ENCODE results near the gene PLEKHM3. TPM values are rescaled to one million over a fixed set of nuclear protein-coding genes. Genes with fewer than 3 reads are reported as not detected.
"Not testable (repeated sequence)": the region's sequence is repeated elsewhere in the genome, so short reads cannot be mapped to it uniquely, and the experiment has no call there.

The PLEKHM3 gene
- total RNA-seq, 1 donor from 2014 or later = 2.5 TPM

DNA sequence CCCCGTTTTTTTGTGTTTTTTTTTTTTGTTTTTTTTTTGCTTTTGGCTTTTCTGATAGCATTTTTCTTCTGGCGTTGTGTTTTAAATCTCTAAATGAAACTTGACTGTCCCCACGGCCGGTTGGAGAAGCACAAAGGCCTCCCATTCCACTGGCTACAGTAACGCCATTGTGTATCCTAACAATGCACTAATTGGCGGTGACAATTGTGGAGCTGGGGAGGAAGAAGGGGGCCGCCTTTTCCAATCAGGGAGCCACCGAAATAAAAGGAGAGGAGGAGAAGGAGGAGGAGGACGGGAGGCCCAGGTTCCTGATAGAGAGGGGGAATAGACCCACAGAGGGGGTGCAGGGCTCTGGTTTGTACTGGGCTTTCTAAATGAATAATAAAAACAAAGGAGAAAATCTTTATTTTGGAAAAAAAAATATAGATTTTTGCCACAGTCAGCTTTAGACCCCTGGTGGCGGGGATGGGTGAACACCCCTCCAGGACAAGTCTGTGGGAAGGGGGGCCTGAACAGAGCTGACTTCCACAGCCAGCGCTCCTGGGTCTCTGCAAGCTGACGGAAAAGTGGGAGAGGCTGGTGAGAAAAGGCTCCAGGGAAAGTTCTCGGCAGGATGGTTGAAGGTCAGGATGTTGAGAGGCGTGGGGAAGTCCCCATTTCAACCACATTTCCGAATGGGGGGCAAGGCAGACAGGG lies 212.0 kb downstream of the PLEKHM3 start:
- no peak overlapping the region for H3K4me3 ChIP-seq (ENCODE audit: low read depth, low read length)
- no peak for DNase-seq (ENCODE audit: low read depth)
- TF ChIP-seq, protein P1, sequence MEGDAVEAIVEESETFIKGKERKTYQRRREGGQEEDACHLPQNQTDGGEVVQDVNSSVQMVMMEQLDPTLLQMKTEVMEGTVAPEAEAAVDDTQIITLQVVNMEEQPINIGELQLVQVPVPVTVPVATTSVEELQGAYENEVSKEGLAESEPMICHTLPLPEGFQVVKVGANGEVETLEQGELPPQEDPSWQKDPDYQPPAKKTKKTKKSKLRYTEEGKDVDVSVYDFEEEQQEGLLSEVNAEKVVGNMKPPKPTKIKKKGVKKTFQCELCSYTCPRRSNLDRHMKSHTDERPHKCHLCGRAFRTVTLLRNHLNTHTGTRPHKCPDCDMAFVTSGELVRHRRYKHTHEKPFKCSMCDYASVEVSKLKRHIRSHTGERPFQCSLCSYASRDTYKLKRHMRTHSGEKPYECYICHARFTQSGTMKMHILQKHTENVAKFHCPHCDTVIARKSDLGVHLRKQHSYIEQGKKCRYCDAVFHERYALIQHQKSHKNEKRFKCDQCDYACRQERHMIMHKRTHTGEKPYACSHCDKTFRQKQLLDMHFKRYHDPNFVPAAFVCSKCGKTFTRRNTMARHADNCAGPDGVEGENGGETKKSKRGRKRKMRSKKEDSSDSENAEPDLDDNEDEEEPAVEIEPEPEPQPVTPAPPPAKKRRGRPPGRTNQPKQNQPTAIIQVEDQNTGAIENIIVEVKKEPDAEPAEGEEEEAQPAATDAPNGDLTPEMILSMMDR (conservative IDR thresholded peaks at IDR 0.05; ENCODE audit: low read depth, low read length) = no peak

DNA sequence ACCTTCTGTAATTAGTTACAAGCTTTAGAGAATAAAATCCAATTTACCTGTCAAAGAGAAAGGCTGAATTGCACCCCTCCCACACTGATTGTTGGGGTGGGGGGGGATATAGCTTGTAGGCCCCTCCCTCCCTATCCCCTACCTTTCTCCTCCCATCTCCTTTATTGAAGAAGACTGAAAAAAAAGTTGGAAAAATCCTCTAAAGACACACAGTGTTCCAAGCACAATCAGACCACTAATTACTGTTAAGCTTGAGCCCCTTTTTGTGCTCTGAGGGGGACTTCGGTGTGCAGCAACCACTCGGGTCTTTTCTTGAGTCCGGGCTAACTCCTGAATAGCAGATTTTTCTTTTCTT lies 212.6 kb downstream of the PLEKHM3 start:
- DNase-seq (ENCODE audit: low read depth) = no peak
- no peak overlapping the region for H3K4me3 ChIP-seq (ENCODE audit: low read depth, low read length)
- TF ChIP-seq, protein P1 (conservative IDR thresholded peaks at IDR 0.05; ENCODE audit: low read depth, low read length) = no peak

DNA sequence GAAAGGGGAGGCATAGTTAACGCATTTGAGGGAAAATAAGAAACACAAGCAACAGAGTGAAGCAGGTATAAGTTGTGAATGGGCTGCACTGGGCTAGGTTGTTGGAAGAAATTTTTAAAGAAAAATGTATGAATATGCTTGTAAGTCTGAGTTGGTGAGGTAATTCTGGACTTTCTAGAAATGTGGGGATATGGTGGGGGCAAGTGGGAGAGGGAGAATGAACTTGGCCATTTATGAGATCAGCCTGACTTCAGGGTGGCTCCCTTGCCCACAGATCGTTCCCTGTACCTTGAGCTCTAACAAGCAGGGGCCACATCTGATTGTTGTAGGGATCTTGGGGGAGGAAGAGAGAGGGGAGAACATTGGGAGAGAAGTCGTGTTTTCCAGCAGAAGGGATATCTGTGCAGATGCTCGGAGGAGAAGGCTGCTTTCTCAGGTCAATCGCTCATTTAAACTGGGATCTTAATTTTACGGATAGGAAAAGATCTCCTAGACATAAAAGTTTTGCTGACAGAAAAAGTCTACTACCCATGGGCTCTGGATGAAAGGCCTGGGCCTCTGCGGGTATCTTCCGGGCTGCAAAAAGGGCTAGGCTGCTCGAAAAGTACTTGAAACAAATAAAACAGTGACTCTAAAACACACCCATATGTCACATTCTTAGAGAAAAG lies 213.1 kb downstream of the PLEKHM3 start:
- TF ChIP-seq, protein P1 (conservative IDR thresholded peaks at IDR 0.05; ENCODE audit: low read depth, low read length) = no peak
- H3K4me3 ChIP-seq (ENCODE audit: low read depth, low read length) = no peak overlapping the region
- no peak for DNase-seq (ENCODE audit: low read depth)

DNA sequence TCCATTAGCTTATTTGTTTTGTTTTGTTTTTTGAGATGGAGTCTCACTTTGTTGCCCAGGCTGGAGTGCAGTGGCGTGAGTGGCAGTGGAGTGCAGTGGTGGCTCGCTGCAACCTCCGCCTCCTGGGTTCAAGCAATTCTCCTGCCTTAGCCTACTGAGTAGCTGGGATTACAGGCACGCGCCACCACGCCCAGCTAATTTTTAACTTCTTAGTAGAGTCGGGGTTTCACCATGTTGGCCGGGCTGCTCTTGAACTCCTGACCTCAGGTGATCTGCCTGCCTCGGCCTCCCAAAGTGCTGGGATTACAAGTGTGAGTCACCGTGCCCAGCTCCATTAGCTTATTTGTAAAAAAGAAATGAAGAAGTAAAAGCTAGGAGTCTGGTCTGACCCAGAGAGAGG lies 213.7 kb downstream of the PLEKHM3 start:
- not testable (repeated sequence) for DNase-seq (ENCODE audit: low read depth); H3K4me3 ChIP-seq (ENCODE audit: low read depth, low read length)

DNA sequence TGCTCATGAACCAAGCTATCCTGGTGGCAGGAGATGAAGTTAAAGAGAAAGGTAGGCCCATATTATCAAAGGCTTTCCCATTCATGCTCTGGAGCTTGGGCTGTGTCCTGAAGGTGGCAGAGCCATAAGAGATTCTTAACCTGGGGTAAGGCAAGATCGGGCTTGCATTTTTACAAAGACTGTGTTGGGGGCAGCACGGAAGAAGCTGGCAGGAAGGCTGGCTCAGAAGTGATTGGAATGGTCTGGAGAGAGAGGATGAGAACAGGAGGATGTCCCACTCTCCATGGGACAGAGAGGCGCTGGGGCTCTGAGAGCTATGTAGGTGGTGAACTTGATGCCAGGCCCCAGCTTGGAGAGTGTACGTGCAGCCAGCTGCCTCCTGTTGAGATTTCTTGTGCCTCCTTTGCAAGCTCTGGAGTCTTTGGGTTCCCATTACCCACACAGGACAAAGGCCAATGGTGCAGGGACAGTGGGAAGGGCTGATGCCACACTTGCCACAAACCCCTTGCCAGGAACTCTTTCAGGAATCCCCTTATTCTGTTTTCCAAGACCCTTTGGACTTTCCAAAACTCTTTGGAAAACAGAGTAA lies 215.0 kb downstream of the PLEKHM3 start:
- DNase-seq (ENCODE audit: low read depth) = no peak
- TF ChIP-seq, protein P1 (conservative IDR thresholded peaks at IDR 0.05; ENCODE audit: low read depth, low read length) = no peak
- H3K4me3 ChIP-seq (ENCODE audit: low read depth, low read length) = peak overlapping the region; percentile 32

DNA sequence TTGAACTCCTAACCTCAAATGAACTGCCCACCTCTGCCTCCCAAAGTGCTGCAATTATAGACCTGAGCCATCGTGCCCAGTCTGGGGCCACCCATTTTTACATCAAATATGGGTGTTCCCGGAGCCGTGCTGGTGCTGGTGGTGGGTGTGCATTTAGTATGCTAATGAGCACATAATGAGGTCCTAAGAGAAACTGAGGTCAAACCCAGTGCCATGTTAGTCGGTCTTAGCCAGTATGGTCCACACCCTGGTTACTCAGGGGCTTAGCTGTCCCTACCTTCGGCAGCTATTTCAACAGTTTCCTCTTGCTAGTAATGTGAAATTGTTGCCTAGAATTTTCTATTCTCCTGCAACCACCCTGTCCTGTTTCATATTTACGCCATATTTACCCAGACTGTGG lies 217.2 kb downstream of the PLEKHM3 start:
- H3K4me3 ChIP-seq (ENCODE audit: low read depth, low read length) = no peak overlapping the region
- DNase-seq (ENCODE audit: low read depth) = no peak
- TF ChIP-seq, protein P1 (conservative IDR thresholded peaks at IDR 0.05; ENCODE audit: low read depth, low read length) = no peak

DNA sequence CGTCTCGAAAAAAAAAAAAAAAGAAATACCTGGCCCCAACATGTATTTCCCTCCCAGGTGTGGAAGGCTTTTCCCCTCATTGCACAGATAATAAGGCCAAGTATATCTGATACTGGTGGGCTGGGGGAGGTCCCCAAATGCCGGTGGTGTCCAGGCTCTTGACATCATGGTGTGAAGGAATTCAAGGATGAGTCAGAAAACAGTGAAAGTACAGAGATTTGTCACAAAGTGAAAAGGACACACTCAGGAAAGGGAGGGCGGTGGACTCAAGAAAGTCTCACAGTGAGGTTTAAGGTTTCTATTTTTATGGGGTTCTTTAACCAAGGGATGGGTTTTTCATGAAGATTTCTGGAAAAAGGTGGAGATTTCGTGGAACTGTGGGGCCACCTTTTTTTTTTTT lies 217.8 kb downstream of the PLEKHM3 start:
- TF ChIP-seq, protein P1 (conservative IDR thresholded peaks at IDR 0.05; ENCODE audit: low read depth, low read length) = no peak
- H3K4me3 ChIP-seq (ENCODE audit: low read depth, low read length) = no peak overlapping the region
- DNase-seq (ENCODE audit: low read depth) = no peak
